SU-DHL-6 (cell line): ENCODE measurements around the gene FAM177A1.

ENCODE experiments used
- EZH2phosphoT487 ChIP-seq: fragments of 200-600 bp; sonication (generic), shearing (Covaris generic); conservative IDR thresholded peaks from 2 replicates; pipeline ENCODE4 v1.6.1; 2018; ENCODE audit warnings: mild to moderate bottlenecking, antibody characterized with exemption, low read length, moderate library complexity, mixed read lengths
- TF ChIP-seq, protein P1 (sequence below): fragments of 200-600 bp; sonication (generic); IDR thresholded peaks from one replicate; pipeline ENCODE4 v1.5.1; 2017; ENCODE audit warnings: antibody characterized with exemption, mild to moderate bottlenecking, low read length, moderate library complexity; ENCODE audit not compliant: insufficient read depth, poor library complexity, severe bottlenecking

DNA sequence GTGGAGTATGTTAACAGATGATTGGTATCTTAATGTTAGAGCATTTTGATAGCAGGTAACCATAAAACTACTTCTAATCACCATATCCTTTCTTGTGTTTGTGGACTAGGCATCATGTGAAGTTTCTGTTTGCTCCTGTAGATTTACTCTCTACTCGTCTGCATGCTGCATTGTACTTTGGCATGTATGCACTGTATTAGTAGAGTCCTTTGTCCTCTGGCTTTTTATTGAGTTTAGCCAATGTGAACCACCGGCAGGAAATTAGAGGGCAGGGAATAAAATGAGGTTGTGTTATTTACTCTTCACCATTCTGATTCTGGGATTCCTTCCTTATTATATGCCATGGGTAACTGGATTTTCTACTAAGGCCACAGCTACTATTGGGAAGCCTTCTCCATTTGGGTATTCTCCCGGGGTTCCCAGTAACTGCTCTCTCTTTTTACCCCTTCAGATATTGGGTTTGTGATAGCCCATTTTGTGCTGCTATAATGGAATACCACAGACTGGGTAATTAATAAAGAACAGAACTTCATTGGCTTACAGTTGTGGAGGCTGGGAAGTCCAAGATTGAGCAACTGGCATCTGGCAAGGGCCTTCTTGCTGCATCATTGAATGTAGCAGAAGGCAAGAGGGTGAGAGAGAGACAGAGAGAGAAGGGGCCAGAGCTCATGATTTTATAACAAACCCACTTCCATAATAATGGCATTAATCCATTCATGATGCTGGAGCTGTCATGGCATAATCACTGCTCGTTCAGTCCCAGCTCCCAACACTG, 22.4 kb downstream of the FAM177A1 start:
- TF ChIP-seq, protein P1, sequence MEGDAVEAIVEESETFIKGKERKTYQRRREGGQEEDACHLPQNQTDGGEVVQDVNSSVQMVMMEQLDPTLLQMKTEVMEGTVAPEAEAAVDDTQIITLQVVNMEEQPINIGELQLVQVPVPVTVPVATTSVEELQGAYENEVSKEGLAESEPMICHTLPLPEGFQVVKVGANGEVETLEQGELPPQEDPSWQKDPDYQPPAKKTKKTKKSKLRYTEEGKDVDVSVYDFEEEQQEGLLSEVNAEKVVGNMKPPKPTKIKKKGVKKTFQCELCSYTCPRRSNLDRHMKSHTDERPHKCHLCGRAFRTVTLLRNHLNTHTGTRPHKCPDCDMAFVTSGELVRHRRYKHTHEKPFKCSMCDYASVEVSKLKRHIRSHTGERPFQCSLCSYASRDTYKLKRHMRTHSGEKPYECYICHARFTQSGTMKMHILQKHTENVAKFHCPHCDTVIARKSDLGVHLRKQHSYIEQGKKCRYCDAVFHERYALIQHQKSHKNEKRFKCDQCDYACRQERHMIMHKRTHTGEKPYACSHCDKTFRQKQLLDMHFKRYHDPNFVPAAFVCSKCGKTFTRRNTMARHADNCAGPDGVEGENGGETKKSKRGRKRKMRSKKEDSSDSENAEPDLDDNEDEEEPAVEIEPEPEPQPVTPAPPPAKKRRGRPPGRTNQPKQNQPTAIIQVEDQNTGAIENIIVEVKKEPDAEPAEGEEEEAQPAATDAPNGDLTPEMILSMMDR, result no peak
- no peak for TF ChIP-seq EZH2phosphoT487
